HCT116 (cell line): ENCODE measurements around the gene PPFIBP1. TPM values are rescaled to one million over a fixed set of nuclear protein-coding genes. Genes with fewer than 3 reads are reported as not detected.

Experiments used
- ATAC-seq: fragments of 200-7000 bp; cut with Tn5 transposase; 2 replicates; pipeline ENCODE4 v1.9.1; 2020; ENCODE audit warnings: mild to moderate bottlenecking, moderate library complexity
- BruUV-seq: library from RNA; stranded (reverse); fragments of 400-500 nt; replicated peaks from 2 replicates; lab custom pipeline; 2021; lab: Mats Ljungman, UMichigan
- CTCF ChIA-PET: fragments of 300-600 bp; sonication (Branson Sonifier 250); formaldehyde crosslinking; loops from one replicate; lab custom pipeline; 2021; ENCODE audit warnings: antibody characterized with exemption; lab: Charles Lee
- POLR2A ChIA-PET: fragments of 300-600, 350-600 bp; sonication (Branson Sonifier 250); formaldehyde crosslinking; loops from one replicate; lab custom pipeline; 2021; ENCODE audit warnings: antibody characterized with exemption; lab: Charles Lee
- RAD21 ChIA-PET, 2 experiments: fragments of 300-600 bp; sonication (Branson Sonifier 250); formaldehyde crosslinking; loops; one replicate each; lab custom pipeline; 2023; ENCODE audit warnings: low total read pairs in 2 of 2; ENCODE audit not compliant: uncharacterized antibody in 2 of 2, unreplicated experiment in 2 of 2, low non-redundant PET in 1 of 2; lab: Charles Lee
- DNase-seq: peaks from one replicate; pipeline ENCODE4 v3.0.0-alpha.2; 2010; ENCODE audit warnings: low read depth, low spot score
- H2AFZ ChIP-seq: fragments of 200-600 bp; shearing (Covaris generic), sonication (generic); 2 replicates; pipeline ENCODE4 v1.6.1; 2017; ENCODE audit warnings: low read depth, mixed run types, mixed read lengths, antibody characterized with exemption, low read length; ENCODE audit not compliant: poor library complexity, severe bottlenecking
- H3K27ac ChIP-seq: 2 replicates; pipeline ENCODE4 v1.5.1; 2012; ENCODE audit warnings: low read depth, low read length
- H3K27me3 ChIP-seq: fragments of 200-600 bp; sonication (generic); 2 replicates; pipeline ENCODE4 v1.6.1; 2016; ENCODE audit warnings: mixed run types, low read length, mixed read lengths; ENCODE audit not compliant: insufficient read depth
- H3K36me3 ChIP-seq, 2 experiments: fragments of 200-500 bp in 1 of 2; fragments of 200-600 bp in 1 of 2; sonication (Bioruptor generic) in 1 of 2; sonication (generic) in 1 of 2; 2 replicates each; pipeline versions ENCODE4 v1.5.1 to v1.6.1; 2014 to 2016; ENCODE audit warnings: low read length in 2 of 2, inconsistent platforms in 1 of 2, mixed read lengths in 1 of 2, mixed run types in 1 of 2; ENCODE audit not compliant: insufficient read depth in 2 of 2, control insufficient read depth in 1 of 2
- H3K4me1 ChIP-seq, 2 experiments: fragments of 200-600 bp in 1 of 2; sonication (generic) in 1 of 2; 2 replicates each; pipeline versions ENCODE4 v1.5.1 to v1.6.1; 2012 to 2017; ENCODE audit warnings: low read length in 2 of 2, inconsistent platforms in 1 of 2, mild to moderate bottlenecking in 1 of 2, mixed read lengths in 1 of 2, mixed run types in 1 of 2, moderate library complexity in 1 of 2; ENCODE audit not compliant: insufficient read depth in 2 of 2, control insufficient read depth in 1 of 2
- H3K4me2 ChIP-seq: fragments of 200-600 bp; sonication (generic); 2 replicates; pipeline ENCODE4 v1.6.1; 2017; ENCODE audit warnings: mixed run types, low read length, mixed read lengths
- H3K4me3 ChIP-seq, 2 experiments: fragments of 200-600 bp in 1 of 2; sonication (generic) in 1 of 2; replicated peaks in 1 of 2; 2 replicates each; pipeline ENCODE4 v1.5.1; 2011 to 2016; ENCODE audit warnings: low read length in 2 of 2, control low read depth in 1 of 2, low read depth in 1 of 2, mild to moderate bottlenecking in 1 of 2, mixed read lengths in 1 of 2, mixed run types in 1 of 2
- H3K79me2 ChIP-seq: fragments of 200-600 bp; sonication (generic); 2 replicates; pipeline ENCODE4 v1.6.1; 2017; ENCODE audit warnings: mild to moderate bottlenecking, mixed run types, low read length, moderate library complexity, mixed read lengths; ENCODE audit not compliant: insufficient read depth
- H3K9ac ChIP-seq: fragments of 200-600 bp; sonication (generic); 2 replicates; pipeline ENCODE4 v1.6.1; 2016; ENCODE audit warnings: low read length, mixed read lengths
- H3K9me2 ChIP-seq: fragments of 200-600 bp; sonication (generic), shearing (Covaris generic); 2 replicates; pipeline ENCODE4 v1.6.1; 2017; ENCODE audit warnings: mixed run types, mild to moderate bottlenecking, moderate library complexity; ENCODE audit not compliant: insufficient read depth
- H3K9me3 ChIP-seq, 2 experiments: fragments of 200-500 bp in 1 of 2; fragments of 200-600 bp in 1 of 2; sonication (Bioruptor generic) in 1 of 2; sonication (generic) in 1 of 2; 2 replicates each; pipeline ENCODE4 v1.6.1; 2014 to 2017; ENCODE audit warnings: low read length in 2 of 2, mixed read lengths in 2 of 2, inconsistent platforms in 1 of 2, low read depth in 1 of 2, mild to moderate bottlenecking in 1 of 2, mixed run types in 1 of 2, moderate library complexity in 1 of 2; ENCODE audit not compliant: control insufficient read depth in 1 of 2, insufficient read depth in 1 of 2
- H4K20me1 ChIP-seq: fragments of 200-600 bp; sonication (generic), shearing (Covaris generic); 2 replicates; pipeline ENCODE4 v1.6.1; 2017; ENCODE audit warnings: mixed run types, mild to moderate bottlenecking, moderate library complexity; ENCODE audit not compliant: insufficient read depth
- ATF3 ChIP-seq: IDR thresholded peaks from 2 replicates; pipeline ENCODE4 v1.6.1; 2012
- CEBPB ChIP-seq: IDR thresholded peaks from 2 replicates; pipeline ENCODE4 v1.6.1; 2012; ENCODE audit warnings: low read depth
- CTCF ChIP-seq, 3 experiments: fragments of 200-600 bp in 1 of 3; sonication (generic) in 1 of 3; IDR thresholded peaks in 2 of 3; conservative IDR thresholded peaks in 1 of 3; 2 replicates each; pipeline ENCODE4 v1.5.1; 2012 to 2017; ENCODE audit warnings: low read depth in 2 of 3, low read length in 2 of 3, antibody characterized with exemption in 1 of 3, borderline replicate concordance in 1 of 3, control low read depth in 1 of 3, mild to moderate bottlenecking in 1 of 3, mixed read lengths in 1 of 3, mixed run types in 1 of 3, moderate library complexity in 1 of 3; ENCODE audit not compliant: insufficient read depth in 1 of 3
- EZH2phosphoT487 ChIP-seq: fragments of 200-600 bp; IDR thresholded peaks from 2 replicates; pipeline ENCODE4 v1.6.1; 2018; ENCODE audit warnings: antibody characterized with exemption, borderline replicate concordance
- FOSL1 ChIP-seq: IDR thresholded peaks from 2 replicates; pipeline ENCODE4 v1.6.1; 2012; ENCODE audit warnings: low read depth
- JUND ChIP-seq: IDR thresholded peaks from 2 replicates; pipeline ENCODE4 v1.6.1; 2012
- MAX ChIP-seq: IDR thresholded peaks from 2 replicates; pipeline ENCODE4 v1.6.1; 2012
- POLR2A ChIP-seq: IDR thresholded peaks from 2 replicates; pipeline ENCODE4 v1.7.0; 2011; ENCODE audit warnings: borderline replicate concordance; ENCODE audit not compliant: insufficient read depth, insufficient read length; ENCODE audit errors: extremely low read depth
- RAD21 ChIP-seq: IDR thresholded peaks from 2 replicates; pipeline ENCODE4 v1.6.1; 2012; ENCODE audit warnings: low read depth, mild to moderate bottlenecking
- SIN3A ChIP-seq: IDR thresholded peaks from 2 replicates; pipeline ENCODE4 v1.6.1; 2012; ENCODE audit warnings: low read depth
- SP1 ChIP-seq: IDR thresholded peaks from 2 replicates; pipeline ENCODE4 v1.6.1; 2012; ENCODE audit warnings: low read depth
- SRF ChIP-seq: IDR thresholded peaks from 2 replicates; pipeline ENCODE4 v1.6.1; 2012; ENCODE audit warnings: low read depth
- TCF7L2 ChIP-seq: IDR thresholded peaks from 2 replicates; pipeline ENCODE4 v1.7.0; 2011; ENCODE audit warnings: borderline replicate concordance, inconsistent platforms; ENCODE audit not compliant: insufficient read depth, insufficient read length; ENCODE audit errors: extremely low read depth
- YY1 ChIP-seq: IDR thresholded peaks from 2 replicates; pipeline ENCODE4 v1.6.1; 2011; ENCODE audit warnings: low read length, low read depth, moderate library complexity, mild to moderate bottlenecking; ENCODE audit not compliant: insufficient replicate concordance; ENCODE audit errors: extremely low read depth
- ZBTB33 ChIP-seq: IDR thresholded peaks from 2 replicates; pipeline ENCODE4 v1.6.1; 2011; ENCODE audit warnings: mild to moderate bottlenecking, low read length, moderate library complexity; ENCODE audit not compliant: insufficient replicate concordance; ENCODE audit errors: extremely low read depth
- ZNF274 ChIP-seq: fragments of 200-500 bp; sonication (Bioruptor generic); IDR thresholded peaks from 2 replicates; pipeline ENCODE4 v1.6.1; 2014; ENCODE audit warnings: mild to moderate bottlenecking, low read depth, low read length, inconsistent platforms
- intact Hi-C: fragments of 100-400 bp; cut with micrococcal nuclease; formaldehyde crosslinking; loops from 2 replicates; pipeline ENCODE4 v1.10.0; 2022
- total RNA-seq: library from RNA; stranded (reverse); gene quantifications from one replicate; pipeline ENCODE4 v1.2.1, GENCODE V29; 2021; ENCODE audit not compliant: unreplicated experiment

The PPFIBP1 gene
- total RNA-seq, 1 experiment from 2014 or later: 102 TPM

- DNase-seq (no peak), ATAC-seq (no peak)
- Histone ChIP-seq H3K4me2 (no peak overlapping the region), H3K36me3 (peaks cover 17% of the 10 kb centered on the region in 2 experiments; a peak in 3 of 4 replicates), H3K4me1 (no peaks in the 10 kb centered on the region), H3K79me2 (no peaks in the 10 kb centered on the region), H3K9me3 (no peaks in the 10 kb centered on the region), H3K27me3 (no peaks in the 10 kb centered on the region), H3K9me2 (no peaks in the 10 kb centered on the region), H3K27ac (no peak overlapping the region), H4K20me1 (no peaks in the 10 kb centered on the region), H2AFZ (no peak overlapping the region), H3K9ac (no peak overlapping the region), H3K4me3 (no peak overlapping the region)
- TF ChIP-seq JUND: no peak
- TF ChIP-seq YY1: no peak
- TF ChIP-seq MAX: no peak
- no peak for TF ChIP-seq POLR2A
- TF ChIP-seq SIN3A: no peak
- no peak for TF ChIP-seq TCF7L2
- TF ChIP-seq CTCF (IDR thresholded peaks at IDR 0.05 in 2 of 3, conservative IDR thresholded peaks at IDR 0.05 in 1 of 3; ENCODE audit: borderline replicate concordance in 1 of 3, insufficient read depth in 1 of 3, low read depth in 2 of 3, low read length in 2 of 3): no peak
- TF ChIP-seq EZH2phosphoT487: no peak
- TF ChIP-seq FOSL1: no peak
- no peak for TF ChIP-seq RAD21
- TF ChIP-seq SRF: no peak
- TF ChIP-seq ZBTB33: no peak
- no peak for TF ChIP-seq SP1
- TF ChIP-seq ZNF274: no peak
- TF ChIP-seq CEBPB: no peak
- TF ChIP-seq ATF3: no peak
- CTCF ChIA-PET: no interaction called here
- POLR2A ChIA-PET: no interaction called here
- BruUV-seq: no TSS peak
- intact Hi-C loops: no loop called here
- RAD21 ChIA-PET: no interaction called here
These were observed 162.1 kb downstream of the PPFIBP1 start for GRCh38 chr12:27686147-27686546.
